Activated naive CD4-positive, alpha-beta T cell treated with anti-CD3 and anti-CD28 coated beads for 36 hours (primary cell): ENCODE data around the gene EMX2. TPM values are rescaled to one million over a fixed set of nuclear protein-coding genes. Genes with fewer than 3 reads are reported as not detected.

Experiments
- CTCF ChIA-PET: fragments of 350-600 bp; sonication (Branson Sonifier 250); formaldehyde crosslinking; loops from one replicate; lab custom pipeline; 2021; ENCODE audit warnings: antibody characterized with exemption; lab: Charles Lee
- DNase-seq: peaks from one replicate; pipeline ENCODE4 v3.0.0-alpha.2; 2020
- H3K27ac Mint-ChIP-seq: one replicate; pipeline ENCODE4 v1.8.0; 2021; ENCODE audit warnings: mild to moderate bottlenecking, mixed read lengths
- H3K27me3 Mint-ChIP-seq: one replicate; pipeline ENCODE4 v1.8.0; 2021; ENCODE audit warnings: low read depth, mixed read lengths
- H3K36me3 Mint-ChIP-seq: one replicate; pipeline ENCODE4 v1.8.0; 2021; ENCODE audit warnings: low read depth, mixed read lengths
- H3K4me1 Mint-ChIP-seq: one replicate; pipeline ENCODE4 v1.8.0; 2021; ENCODE audit warnings: low read depth, mixed read lengths
- H3K4me3 Mint-ChIP-seq: one replicate; pipeline ENCODE4 v1.8.0; 2021; ENCODE audit warnings: mild to moderate bottlenecking, moderate library complexity, mixed read lengths
- H3K9me3 Mint-ChIP-seq: one replicate; pipeline ENCODE4 v1.8.0; 2021; ENCODE audit warnings: mixed read lengths
- intact Hi-C: fragments of 100-400 bp; cut with micrococcal nuclease; formaldehyde crosslinking; loops from one replicate; pipeline ENCODE4 v1.15.1; 2023
- total RNA-seq, 2 experiments: library from RNA; stranded (reverse); gene quantifications; one replicate each; pipeline ENCODE4 v1.2.3, GENCODE V29; 2021

The EMX2 gene
- total RNA-seq, 2 experiments from 2014 or later = not detected

- CTCF ChIA-PET = interaction anchor here (1.2 to 1.4 kb wide), 2 partner anchors 9 to 10 kb away, joined by 3 read pairs; no protein-coding TSS in a partner anchor
- H3K27ac Mint-ChIP-seq = no peak overlapping the region
- intact Hi-C loops = loop anchor here (5.0 to 10.0 kb wide), 3 partner anchors 138 to 500 kb away; partner anchors contain the start of gene RAB11FIP2
- H3K27me3 Mint-ChIP-seq = peaks cover 78% of the 10 kb centered on the region
- H3K4me1 Mint-ChIP-seq = peaks cover 42% of the 10 kb centered on the region
- no peak for DNase-seq
- H3K4me3 Mint-ChIP-seq = no peak overlapping the region
- no peaks in the 10 kb centered on the region for H3K9me3 Mint-ChIP-seq
- H3K36me3 Mint-ChIP-seq = no peaks in the 10 kb centered on the region
Measured at GRCh38 chr10:117547016-117547715, 4.6 kb downstream of the EMX2 start.

GRCh38 chr10:117547716-117548668 lies 5.4 kb downstream of the EMX2 start:
- intact Hi-C loops = loop anchor here (5.0 to 10.0 kb wide), 3 partner anchors 137 to 499 kb away; partner anchors contain the start of gene RAB11FIP2
- CTCF ChIA-PET = interaction anchor here (0.7 to 1.4 kb wide), 3 partner anchors 9 to 398 kb away, joined by 3 read pairs; no protein-coding TSS in a partner anchor

GRCh38 chr10:117549100-117549585 lies 6.6 kb downstream of the EMX2 start:
- Mint-ChIP-seq H3K4me1 (peaks cover 41% of the 10 kb centered on the region), H3K9me3 (no peaks in the 10 kb centered on the region), H3K27ac (no peak overlapping the region), H3K27me3 (peaks cover 79% of the 10 kb centered on the region), H3K4me3 (no peak overlapping the region), H3K36me3 (no peaks in the 10 kb centered on the region)
- DNase-seq = no peak
- intact Hi-C loops = loop anchor here (5.0 to 10.0 kb wide), 3 partner anchors 136 to 498 kb away; partner anchors contain the start of gene RAB11FIP2
- CTCF ChIA-PET = no interaction called here

More at GRCh38 chr10:117547716-117548668, 5.4 kb downstream of the EMX2 start:
- H3K36me3 Mint-ChIP-seq = no peaks in the 10 kb centered on the region
- H3K4me3 Mint-ChIP-seq = no peak overlapping the region
- H3K27me3 Mint-ChIP-seq = peaks cover 80% of the 10 kb centered on the region
- DNase-seq = no peak
- peaks cover 44% of the 10 kb centered on the region for H3K4me1 Mint-ChIP-seq
- no peaks in the 10 kb centered on the region for H3K9me3 Mint-ChIP-seq
- H3K27ac Mint-ChIP-seq = no peak overlapping the region

- no peaks in the 10 kb centered on the region for H3K9me3 Mint-ChIP-seq
- no peak overlapping the region for H3K27ac Mint-ChIP-seq
- CTCF ChIA-PET = interaction anchor here (1.3 kb wide), 1 partner anchor 333 kb away, joined by 4 read pairs; no protein-coding TSS in a partner anchor
- intact Hi-C loops = no loop called here
- H3K36me3 Mint-ChIP-seq = no peaks in the 10 kb centered on the region
- H3K4me3 Mint-ChIP-seq = no peak overlapping the region
- DNase-seq = no peak
- peaks cover 81% of the 10 kb centered on the region for H3K27me3 Mint-ChIP-seq
- peaks cover 34% of the 10 kb centered on the region for H3K4me1 Mint-ChIP-seq
Measured at GRCh38 chr10:117550076-117550475, 7.5 kb downstream of the EMX2 start.

GRCh38 chr10:117550599-117551329 lies 8.2 kb downstream of the EMX2 start:
- Mint-ChIP-seq H3K4me3 (no peak overlapping the region), H3K27ac (no peak overlapping the region), H3K27me3 (peaks cover 80% of the 10 kb centered on the region), H3K4me1 (peaks cover 31% of the 10 kb centered on the region), H3K9me3 (no peaks in the 10 kb centered on the region), H3K36me3 (no peaks in the 10 kb centered on the region)
- CTCF ChIA-PET = interaction anchor here (0.7 to 1.3 kb wide), 3 partner anchors 13 to 875 kb away, joined by 3 to 4 read pairs (median 4); no protein-coding TSS in a partner anchor
- intact Hi-C loops = no loop called here
- DNase-seq = no peak

- H3K9me3 Mint-ChIP-seq = no peaks in the 10 kb centered on the region
- no peaks in the 10 kb centered on the region for H3K36me3 Mint-ChIP-seq
- no peak for DNase-seq
- peaks cover 77% of the 10 kb centered on the region for H3K27me3 Mint-ChIP-seq
- peaks cover 26% of the 10 kb centered on the region for H3K4me1 Mint-ChIP-seq
- CTCF ChIA-PET = interaction anchor here (1.2 kb wide), 1 partner anchor 13 kb away, joined by 4 read pairs; no protein-coding TSS in a partner anchor
- intact Hi-C loops = no loop called here
- no peak overlapping the region for H3K27ac Mint-ChIP-seq
- H3K4me3 Mint-ChIP-seq = no peak overlapping the region
Measured at GRCh38 chr10:117551330-117552155, 9.0 kb downstream of the EMX2 start.

GRCh38 chr10:117552156-117552631 lies 9.6 kb downstream of the EMX2 start:
- H3K4me3 Mint-ChIP-seq = no peak overlapping the region
- no peak for DNase-seq
- H3K27me3 Mint-ChIP-seq = peaks cover 75% of the 10 kb centered on the region
- peaks cover 22% of the 10 kb centered on the region for H3K4me1 Mint-ChIP-seq
- no peaks in the 10 kb centered on the region for H3K36me3 Mint-ChIP-seq
- intact Hi-C loops = no loop called here
- CTCF ChIA-PET = no interaction called here
- no peak overlapping the region for H3K27ac Mint-ChIP-seq
- H3K9me3 Mint-ChIP-seq = no peaks in the 10 kb centered on the region

- no peak for DNase-seq
- CTCF ChIA-PET = no interaction called here
- no peaks in the 10 kb centered on the region for H3K36me3 Mint-ChIP-seq
- H3K9me3 Mint-ChIP-seq = no peaks in the 10 kb centered on the region
- H3K27me3 Mint-ChIP-seq = peaks cover 70% of the 10 kb centered on the region
- intact Hi-C loops = no loop called here
- no peak overlapping the region for H3K4me3 Mint-ChIP-seq
- H3K27ac Mint-ChIP-seq = no peak overlapping the region
- H3K4me1 Mint-ChIP-seq = peaks cover 17% of the 10 kb centered on the region
Measured at GRCh38 chr10:117552701-117553141, 10.2 kb downstream of the EMX2 start.

- peaks cover 12% of the 10 kb centered on the region for H3K4me1 Mint-ChIP-seq
- intact Hi-C loops = no loop called here
- CTCF ChIA-PET = no interaction called here
- no peaks in the 10 kb centered on the region for H3K36me3 Mint-ChIP-seq
- no peak overlapping the region for H3K4me3 Mint-ChIP-seq
- H3K27me3 Mint-ChIP-seq = peaks cover 65% of the 10 kb centered on the region
- no peak for DNase-seq
- H3K27ac Mint-ChIP-seq = no peak overlapping the region
- no peaks in the 10 kb centered on the region for H3K9me3 Mint-ChIP-seq
Measured at GRCh38 chr10:117553142-117553814, 10.7 kb downstream of the EMX2 start.

GRCh38 chr10:117553815-117554172 lies 11.2 kb downstream of the EMX2 start:
- no peak overlapping the region for H3K4me3 Mint-ChIP-seq
- DNase-seq = no peak
- CTCF ChIA-PET = no interaction called here
- H3K36me3 Mint-ChIP-seq = no peaks in the 10 kb centered on the region
- H3K4me1 Mint-ChIP-seq = peaks cover 10% of the 10 kb centered on the region
- peaks cover 64% of the 10 kb centered on the region for H3K27me3 Mint-ChIP-seq
- H3K9me3 Mint-ChIP-seq = no peaks in the 10 kb centered on the region
- H3K27ac Mint-ChIP-seq = no peak overlapping the region
- intact Hi-C loops = no loop called here
